Stimulated activated naive B cell treated with anti-CD40 and anti-IgM and Interleukin-4, amounts not matched to agents 10 μg/mL and 1 μg/mL and 100 μg/mL, for 72 hours (primary cell): ENCODE data around the gene CUL1.
A peak's percentile ranks its signal among the peaks of the same experiment; 100 is the strongest.

Source experiments
- ATAC-seq, 2 donors: fragments of 150-1000 bp; cut with Tn5 transposase; replicated peaks; 2 replicates each; pipeline ENCODE4 v1.10.0; 2021; ENCODE audit warnings: moderate library complexity in 1 of 2
- DNase-seq: peaks from one replicate; pipeline ENCODE4 v3.0.0; 2021
- H3K27ac Mint-ChIP-seq: one replicate; pipeline ENCODE4 v1.8.0; 2022; ENCODE audit warnings: mild to moderate bottlenecking, mixed read lengths
- H3K27me3 Mint-ChIP-seq, 2 donors: one replicate each; pipeline ENCODE4 v1.8.0; 2022; ENCODE audit warnings: mixed read lengths in 2 of 2
- H3K36me3 Mint-ChIP-seq, 2 donors: one replicate each; pipeline ENCODE4 v1.8.0; 2022; ENCODE audit warnings: mixed read lengths in 2 of 2, mild to moderate bottlenecking in 1 of 2
- H3K4me1 Mint-ChIP-seq, 2 donors: one replicate each; pipeline ENCODE4 v1.8.0; 2022; ENCODE audit warnings: mixed read lengths in 2 of 2, mild to moderate bottlenecking in 1 of 2
- H3K4me3 Mint-ChIP-seq, 2 donors: one replicate each; pipeline ENCODE4 v1.8.0; 2022; ENCODE audit warnings: mild to moderate bottlenecking in 2 of 2, mixed read lengths in 2 of 2, moderate library complexity in 1 of 2
- H3K9me3 Mint-ChIP-seq, 2 donors: one replicate each; pipeline ENCODE4 v1.8.0; 2022; ENCODE audit warnings: mixed read lengths in 2 of 2, mild to moderate bottlenecking in 1 of 2

CUL1 gene

GRCh38 chr7:148803094-148803493, 104.4 kb downstream of the CUL1 start:
- Mint-ChIP-seq H3K9me3 (no peaks in the 10 kb centered on the region), H3K36me3 (peaks cover 57 to 81% of the 10 kb centered on the region in 2 donors), H3K4me1 (peaks cover 0 to 10% of the 10 kb centered on the region in 2 donors), H3K4me3 (no peak overlapping the region), H3K27me3 (no peaks in the 10 kb centered on the region), H3K27ac (peak overlapping the region; percentile 20)
- ATAC-seq (no peak), DNase-seq (no peak)

GRCh38 chr7:148804343-148805235, 105.9 kb downstream of the CUL1 start:
- Mint-ChIP-seq H3K9me3 (no peaks in the 10 kb centered on the region), H3K27me3 (no peaks in the 10 kb centered on the region), H3K36me3 (peaks cover 53 to 74% of the 10 kb centered on the region in 2 donors), H3K4me1 (peaks cover 0 to 10% of the 10 kb centered on the region in 2 donors), H3K27ac (no peak overlapping the region), H3K4me3 (no peak overlapping the region)
- DNase-seq (no peak), ATAC-seq (no peak)

- Mint-ChIP-seq H3K4me1 (no peaks in the 10 kb centered on the region), H3K27ac (peak overlapping the region; percentile 37), H3K4me3 (no peak overlapping the region), H3K36me3 (peaks cover 51 to 70% of the 10 kb centered on the region in 2 donors), H3K9me3 (no peaks in the 10 kb centered on the region), H3K27me3 (no peaks in the 10 kb centered on the region)
- no peak for ATAC-seq
- no peak for DNase-seq
Observed at GRCh38 chr7:148806187-148806586, 107.5 kb downstream of the CUL1 start.

- no peaks in the 10 kb centered on the region for H3K9me3 Mint-ChIP-seq
- ATAC-seq (no peak), DNase-seq (no peak)
- no peak overlapping the region for H3K4me3 Mint-ChIP-seq
- no peaks in the 10 kb centered on the region for H3K27me3 Mint-ChIP-seq
- H3K27ac Mint-ChIP-seq, result no peak overlapping the region
- peaks cover 48 to 66% of the 10 kb centered on the region in 2 donors for H3K36me3 Mint-ChIP-seq
- peaks cover 0 to under 1% of the 10 kb centered on the region in 2 donors for H3K4me1 Mint-ChIP-seq
Observed at GRCh38 chr7:148807436-148807835, 108.7 kb downstream of the CUL1 start.

- Mint-ChIP-seq H3K27ac (peak overlapping the region; percentile 76), H3K27me3 (no peaks in the 10 kb centered on the region), H3K9me3 (no peaks in the 10 kb centered on the region), H3K36me3 (peaks cover 52 to 71% of the 10 kb centered on the region in 2 donors), H3K4me1 (peaks cover 7 to 21% of the 10 kb centered on the region in 2 donors), H3K4me3 (no peak overlapping the region)
- ATAC-seq, result no peak
- DNase-seq, result no peak
Observed at GRCh38 chr7:148809856-148810255, 111.2 kb downstream of the CUL1 start.

- ATAC-seq, result no peak
- Mint-ChIP-seq H3K4me1 (peaks cover 14 to 32% of the 10 kb centered on the region in 2 donors), H3K36me3 (peaks cover 44 to 61% of the 10 kb centered on the region in 2 donors), H3K27me3 (no peaks in the 10 kb centered on the region), H3K9me3 (no peaks in the 10 kb centered on the region), H3K27ac (no peak overlapping the region), H3K4me3 (no peak overlapping the region)
- DNase-seq, result no peak
Observed at GRCh38 chr7:148811892-148812291, 113.2 kb downstream of the CUL1 start.

- Mint-ChIP-seq H3K9me3 (no peaks in the 10 kb centered on the region), H3K4me1 (peaks cover 14 to 32% of the 10 kb centered on the region in 2 donors), H3K36me3 (peaks cover 47 to 66% of the 10 kb centered on the region in 2 donors), H3K27ac (peak overlapping the region; percentile 37), H3K27me3 (no peaks in the 10 kb centered on the region), H3K4me3 (no peak overlapping the region)
- ATAC-seq (no peak), DNase-seq (no peak)
Observed at GRCh38 chr7:148813890-148814289, 115.2 kb downstream of the CUL1 start.

GRCh38 chr7:148814922-148815559, 116.3 kb downstream of the CUL1 start:
- ATAC-seq, result no peak
- H3K4me3 Mint-ChIP-seq, result no peak overlapping the region

GRCh38 chr7:148815612-148816011, 116.9 kb downstream of the CUL1 start:
- H3K27ac Mint-ChIP-seq, result no peak overlapping the region
- no peaks in the 10 kb centered on the region for H3K9me3 Mint-ChIP-seq
- peaks cover 14 to 32% of the 10 kb centered on the region in 2 donors for H3K4me1 Mint-ChIP-seq
- ATAC-seq (peak in 1 of 2 donors; percentile 53), DNase-seq (no peak)
- H3K4me3 Mint-ChIP-seq, result no peak overlapping the region
- peaks cover 40 to 58% of the 10 kb centered on the region in 2 donors for H3K36me3 Mint-ChIP-seq
- H3K27me3 Mint-ChIP-seq, result no peaks in the 10 kb centered on the region

More at GRCh38 chr7:148814922-148815559, 116.3 kb downstream of the CUL1 start:
- peaks cover 14 to 32% of the 10 kb centered on the region in 2 donors for H3K4me1 Mint-ChIP-seq
- H3K36me3 Mint-ChIP-seq, result peaks cover 43 to 60% of the 10 kb centered on the region in 2 donors
- H3K27ac Mint-ChIP-seq, result no peak overlapping the region
- no peak for DNase-seq
- no peaks in the 10 kb centered on the region for H3K27me3 Mint-ChIP-seq
- no peaks in the 10 kb centered on the region for H3K9me3 Mint-ChIP-seq

- ATAC-seq (no peak), DNase-seq (no peak)
- Mint-ChIP-seq H3K27ac (no peak overlapping the region), H3K27me3 (no peaks in the 10 kb centered on the region), H3K4me3 (no peak overlapping the region), H3K9me3 (no peaks in the 10 kb centered on the region), H3K36me3 (peaks cover 31 to 38% of the 10 kb centered on the region in 2 donors), H3K4me1 (peaks cover 8 to 12% of the 10 kb centered on the region in 2 donors)
Observed at GRCh38 chr7:148819697-148820360, 121.1 kb downstream of the CUL1 start.

GRCh38 chr7:148821422-148821821, 122.7 kb downstream of the CUL1 start:
- no peak overlapping the region for H3K27ac Mint-ChIP-seq
- DNase-seq (no peak), ATAC-seq (no peak)
- peaks cover 36 to 47% of the 10 kb centered on the region in 2 donors for H3K36me3 Mint-ChIP-seq
- H3K27me3 Mint-ChIP-seq, result no peaks in the 10 kb centered on the region
- peaks cover 0 to 2% of the 10 kb centered on the region in 2 donors for H3K4me1 Mint-ChIP-seq
- no peaks in the 10 kb centered on the region for H3K9me3 Mint-ChIP-seq
- no peak overlapping the region for H3K4me3 Mint-ChIP-seq

GRCh38 chr7:148824864-148825263, 126.2 kb downstream of the CUL1 start:
- H3K27ac Mint-ChIP-seq, result no peak overlapping the region
- ATAC-seq (no peak), DNase-seq (no peak)
- no peaks in the 10 kb centered on the region for H3K9me3 Mint-ChIP-seq
- no peak overlapping the region for H3K4me3 Mint-ChIP-seq
- peaks cover 20 to 40% of the 10 kb centered on the region in 2 donors for H3K36me3 Mint-ChIP-seq
- no peaks in the 10 kb centered on the region for H3K27me3 Mint-ChIP-seq
- H3K4me1 Mint-ChIP-seq, result no peaks in the 10 kb centered on the region

GRCh38 chr7:148825338-148825737, 126.6 kb downstream of the CUL1 start:
- no peaks in the 10 kb centered on the region for H3K4me1 Mint-ChIP-seq
- H3K36me3 Mint-ChIP-seq, result peaks cover 24 to 41% of the 10 kb centered on the region in 2 donors
- DNase-seq (no peak), ATAC-seq (no peak)
- H3K27me3 Mint-ChIP-seq, result no peaks in the 10 kb centered on the region
- H3K4me3 Mint-ChIP-seq, result no peak overlapping the region
- no peaks in the 10 kb centered on the region for H3K9me3 Mint-ChIP-seq
- no peak overlapping the region for H3K27ac Mint-ChIP-seq

GRCh38 chr7:148828965-148829364, 130.3 kb downstream of the CUL1 start:
- DNase-seq (no peak), ATAC-seq (no peak)
- no peaks in the 10 kb centered on the region for H3K9me3 Mint-ChIP-seq
- no peak overlapping the region for H3K4me3 Mint-ChIP-seq
- H3K36me3 Mint-ChIP-seq, result peaks cover 21 to 50% of the 10 kb centered on the region in 2 donors
- H3K4me1 Mint-ChIP-seq, result no peaks in the 10 kb centered on the region
- H3K27ac Mint-ChIP-seq, result no peak overlapping the region
- H3K27me3 Mint-ChIP-seq, result no peaks in the 10 kb centered on the region
